Keratinocyte (primary cell): ENCODE measurements around the gene HAT1. TPM values are rescaled to one million over a fixed set of nuclear protein-coding genes. Genes with fewer than 3 reads are reported as not detected.

Experiments used
- DNase-seq: peaks from one replicate; pipeline ENCODE4 v3.0.0-alpha.2; 2011; ENCODE audit warnings: low read depth, missing footprints, low spot score
- FAIRE-seq: peaks from 2 replicates; lab custom pipeline; 2011; peaks lifted over from hg19 to GRCh38; lab: Jason Lieb, UNC
- H2AFZ ChIP-seq: 2 replicates; pipeline ENCODE4 v1.6.0; 2012; ENCODE audit warnings: low read length, control low read depth, inconsistent platforms; ENCODE audit not compliant: control insufficient read depth
- H3K27ac ChIP-seq: 2 replicates; pipeline ENCODE4 v1.5.1; 2011; ENCODE audit warnings: low read length; ENCODE audit not compliant: control insufficient read depth, insufficient read depth
- H3K27me3 ChIP-seq: 3 replicates; pipeline ENCODE4 v1.6.0; 2011; ENCODE audit warnings: low read length; ENCODE audit not compliant: control insufficient read depth, insufficient read depth; ENCODE audit errors: extremely low read depth
- H3K36me3 ChIP-seq, 2 experiments: 2 replicates in 1 of 2; 3 replicates in 1 of 2; pipeline ENCODE4 v1.5.1; 2011; ENCODE audit warnings: low read length in 2 of 2, mild to moderate bottlenecking in 1 of 2; ENCODE audit not compliant: control insufficient read depth in 2 of 2, insufficient read depth in 2 of 2; ENCODE audit errors: extremely low read depth in 1 of 2
- H3K4me1 ChIP-seq: 3 replicates; pipeline ENCODE4 v1.5.1; 2011; ENCODE audit warnings: low read length; ENCODE audit not compliant: control insufficient read depth, insufficient read depth; ENCODE audit errors: extremely low read depth
- H3K4me2 ChIP-seq: 3 replicates; pipeline ENCODE4 v1.6.0; 2011; ENCODE audit warnings: low read depth, low read length; ENCODE audit not compliant: control insufficient read depth, insufficient read depth; ENCODE audit errors: extremely low read depth
- H3K4me3 ChIP-seq, 3 experiments: fragments of 200-600 bp in 1 of 3; sonication (generic) in 1 of 3; 2 replicates in 2 of 3; 3 replicates in 1 of 3; pipeline ENCODE4 v1.5.1; 2011 to 2016; ENCODE audit warnings: low read length in 3 of 3, mild to moderate bottlenecking in 3 of 3, control low read depth in 2 of 3, inconsistent platforms in 1 of 3, low read depth in 1 of 3, mixed read lengths in 1 of 3, mixed run types in 1 of 3, moderate library complexity in 1 of 3; ENCODE audit not compliant: control insufficient read depth in 2 of 3, insufficient read depth in 2 of 3; ENCODE audit errors: extremely low read depth in 1 of 3
- H3K79me2 ChIP-seq: 2 replicates; pipeline ENCODE4 v1.6.0; 2012; ENCODE audit warnings: low read length; ENCODE audit not compliant: control insufficient read depth, insufficient read depth
- H3K9ac ChIP-seq: 3 replicates; pipeline ENCODE4 v1.6.0; 2011; ENCODE audit warnings: low read length; ENCODE audit not compliant: control insufficient read depth, insufficient read depth; ENCODE audit errors: extremely low read depth
- H3K9me1 ChIP-seq: 3 replicates; pipeline ENCODE4 v1.6.0; 2011; ENCODE audit warnings: low read length; ENCODE audit not compliant: control insufficient read depth, insufficient read depth; ENCODE audit errors: extremely low read depth
- H3K9me3 ChIP-seq: 2 replicates; pipeline ENCODE4 v1.5.1; 2012; ENCODE audit warnings: low read depth, low read length; ENCODE audit not compliant: control insufficient read depth
- H4K20me1 ChIP-seq: 3 replicates; pipeline ENCODE4 v1.6.0; 2011; ENCODE audit warnings: low read length; ENCODE audit not compliant: control insufficient read depth, insufficient read depth; ENCODE audit errors: extremely low read depth
- CTCF ChIP-seq, 3 experiments: IDR thresholded peaks in 1 of 3; conservative IDR thresholded peaks in 1 of 3; optimal IDR thresholded peaks in 1 of 3; 2 replicates in 2 of 3; 3 replicates in 1 of 3; pipeline versions ENCODE3 to v1.5.1; 2011; ENCODE audit warnings: low read length in 3 of 3, mild to moderate bottlenecking in 3 of 3, moderate library complexity in 2 of 3, control low read depth in 1 of 3, inconsistent platforms in 1 of 3; ENCODE audit not compliant: insufficient read depth in 2 of 3; ENCODE audit errors: extremely low read depth in 1 of 3
- EZH2 ChIP-seq: IDR thresholded peaks from one replicate; pipeline ENCODE4 v1.6.1; 2012; ENCODE audit warnings: inconsistent platforms, mild to moderate bottlenecking, low read length, moderate library complexity
- dilution Hi-C: fragments of 300-500 bp; cut with MboI; formaldehyde crosslinking; loops from one replicate; pipeline ENCODE4 v1.7.0; 2020; ENCODE audit warnings: low sequenced_read_pairs; ENCODE audit not compliant: extremely low pct_ligation_motif_present
- polyA plus RNA-seq, 5 experiments: library from polyadenylated mRNA; depleted of rRNA in 3 of 5; stranded (reverse) in 3 of 5; stranded (forward) in 1 of 5; unstranded in 1 of 5; fragments of >200 nt; gene quantifications; 1 replicate in 1 of 5; 2 replicates in 3 of 5; 3 replicates in 1 of 5; pipeline versions ENCODE4 v1.2.1 to v1.2.3, GENCODE V29; 2011 to 2012; ENCODE audit warnings: missing spikeins in 2 of 5, low read depth in 1 of 5, low replicate concordance in 1 of 5

HAT1 gene
- polyA plus RNA-seq, 1 donor (not counting 4 experiments of a cell fraction or from before 2014, with no cell fraction given), result 91.2 TPM

GRCh38 chr2:171923206-171923605 lies 945 bp downstream of the HAT1 start:
- H3K4me1 ChIP-seq, result peaks cover 9% of the 10 kb centered on the region
- DNase-seq (no peak), FAIRE-seq (no peak)
- H3K4me2 ChIP-seq, result peak overlapping the region; percentile 97
- H3K9ac ChIP-seq, result peak overlapping the region; percentile 96
- H3K36me3 ChIP-seq, result no peaks in the 10 kb centered on the region
- TF ChIP-seq EZH2, result no peak
- TF ChIP-seq CTCF (optimal IDR thresholded peaks at IDR 0.05 in 1 of 3, IDR thresholded peaks at IDR 0.05 in 1 of 3, conservative IDR thresholded peaks at IDR 0.05 in 1 of 3; ENCODE audit: extremely low read depth in 1 of 3, insufficient read depth in 2 of 3, low read length in 3 of 3), result no peak
- peak overlapping the region; percentile 96 for H3K27ac ChIP-seq
- peaks cover 44% of the 10 kb centered on the region for H3K79me2 ChIP-seq
- H2AFZ ChIP-seq, result peak overlapping the region; percentile 98
- H3K4me3 ChIP-seq, result peak overlapping the region; percentile 70 to 99 (median 94)
- no peaks in the 10 kb centered on the region for H3K9me3 ChIP-seq
- H3K9me1 ChIP-seq, result no peaks in the 10 kb centered on the region
- no peaks in the 10 kb centered on the region for H3K27me3 ChIP-seq
- dilution Hi-C loops, result no loop called here
- H4K20me1 ChIP-seq, result no peaks in the 10 kb centered on the region

GRCh38 chr2:171924170-171924942 lies 2.1 kb downstream of the HAT1 start:
- TF ChIP-seq CTCF (optimal IDR thresholded peaks at IDR 0.05 in 1 of 3, IDR thresholded peaks at IDR 0.05 in 1 of 3, conservative IDR thresholded peaks at IDR 0.05 in 1 of 3; ENCODE audit: extremely low read depth in 1 of 3, insufficient read depth in 2 of 3, low read length in 3 of 3) (no peak), EZH2 (no peak)
- H3K9me3 ChIP-seq, result no peaks in the 10 kb centered on the region
- H3K27me3 ChIP-seq, result no peaks in the 10 kb centered on the region
- peaks cover 54% of the 10 kb centered on the region for H3K79me2 ChIP-seq
- H3K4me1 ChIP-seq, result peaks cover 9% of the 10 kb centered on the region
- FAIRE-seq, result no peak
- H3K9me1 ChIP-seq, result no peaks in the 10 kb centered on the region
- H3K4me3 ChIP-seq, result no peak overlapping the region
- H3K36me3 ChIP-seq, result no peaks in the 10 kb centered on the region
- dilution Hi-C loops, result no loop called here
- no peak overlapping the region for H3K27ac ChIP-seq
- H4K20me1 ChIP-seq, result no peaks in the 10 kb centered on the region
- no peak for DNase-seq
- peak overlapping the region; percentile 97 for H3K4me2 ChIP-seq
- no peak overlapping the region for H3K9ac ChIP-seq
- no peak overlapping the region for H2AFZ ChIP-seq
